HG03520 (cell line): ENCODE data around the gene TMPRSS13.

Experiments used
- ATAC-seq: cut with Tn5 transposase; IDR thresholded peaks from one replicate; pipeline ENCODE4 v1.9.1; 2021; ENCODE audit warnings: mild to moderate bottlenecking, moderate library complexity; ENCODE audit not compliant: unreplicated experiment

Gene TMPRSS13

GRCh38 chr11:117914398-117914761, 14.8 kb downstream of the TMPRSS13 start:
- ATAC-seq: no peak

DNA sequence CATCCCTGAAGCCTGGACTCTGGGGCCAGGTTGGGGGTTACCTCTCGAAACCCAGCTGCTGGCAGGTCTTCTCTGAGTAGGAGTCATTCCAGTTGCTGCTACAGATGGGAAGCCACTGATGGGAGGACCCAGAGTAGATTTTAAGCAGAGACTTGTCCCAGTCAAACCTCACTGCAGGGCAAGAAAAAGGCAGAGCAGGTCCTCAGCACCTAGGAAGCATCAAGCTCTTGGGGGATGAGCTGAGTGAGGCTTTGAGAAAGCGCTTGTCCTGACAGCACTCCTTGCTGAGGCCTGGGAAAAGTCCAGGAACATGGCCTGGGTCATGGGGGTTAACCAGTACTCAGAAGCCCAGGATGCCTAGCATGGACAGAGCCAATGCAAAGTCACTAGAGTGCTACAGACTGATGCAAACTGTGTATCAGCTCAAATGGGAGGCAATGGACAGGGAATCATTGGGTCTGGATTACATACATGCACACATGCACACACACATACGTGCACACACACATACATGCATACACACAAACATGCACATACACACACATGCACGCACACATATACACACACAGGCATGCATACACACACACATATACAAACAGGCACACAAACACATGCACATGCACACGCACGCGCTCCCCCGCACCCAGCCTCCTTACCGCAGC, 15.3 kb downstream of the TMPRSS13 start:
- ATAC-seq: no peak

- no peak for ATAC-seq
Measured at GRCh38 chr11:117912497-117912896, 16.7 kb downstream of the TMPRSS13 start.

DNA sequence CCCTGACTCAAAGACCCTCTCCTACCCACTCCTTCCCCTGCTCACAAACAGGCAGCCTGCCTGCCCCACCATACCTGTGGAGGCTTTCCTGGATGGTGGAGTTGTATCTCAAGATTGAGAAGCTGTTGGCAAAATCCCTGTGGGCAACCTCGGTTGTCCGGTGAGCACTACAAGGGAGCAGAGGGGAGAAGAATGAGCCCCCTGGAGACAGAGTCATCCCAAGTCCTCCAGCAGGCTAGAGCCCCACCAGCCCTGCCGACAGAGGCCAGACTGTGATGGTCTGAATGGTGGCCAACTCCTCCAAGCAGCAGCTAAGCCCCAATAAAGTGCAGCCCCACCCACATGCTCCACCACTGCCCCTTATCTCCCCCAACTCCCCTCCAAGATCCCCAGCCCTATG, 17.5 kb downstream of the TMPRSS13 start:
- ATAC-seq: no peak

- ATAC-seq: no peak
Measured at GRCh38 chr11:117910941-117911655, 18.1 kb downstream of the TMPRSS13 start.

DNA sequence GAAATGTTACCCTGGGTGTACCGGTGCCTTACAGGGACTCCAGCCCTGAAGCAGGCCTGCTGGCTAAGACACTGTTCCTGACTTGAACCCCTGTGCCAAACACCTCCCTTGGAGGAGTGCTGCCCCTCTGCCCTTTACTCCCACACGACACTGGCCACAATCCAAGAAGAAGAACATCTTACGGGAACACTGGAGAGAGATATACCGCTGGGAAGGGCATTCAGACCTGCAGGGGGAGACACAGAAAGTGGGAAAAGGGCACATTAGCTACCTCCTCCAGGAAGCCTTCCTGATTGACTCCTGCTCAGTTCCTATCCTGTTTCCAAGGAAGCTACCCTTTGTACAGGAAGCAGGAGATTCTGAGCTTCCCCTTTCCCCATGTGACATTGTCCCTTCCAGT, 18.7 kb downstream of the TMPRSS13 start:
- ATAC-seq: no peak

- no peak for ATAC-seq
Measured at GRCh38 chr11:117909611-117910382, 19.4 kb downstream of the TMPRSS13 start.

- ATAC-seq: no peak
Measured at GRCh38 chr11:117908959-117909610, 20.1 kb downstream of the TMPRSS13 start.

- ATAC-seq: no peak
Measured at GRCh38 chr11:117908109-117908895, 20.9 kb downstream of the TMPRSS13 start.

- no peak for ATAC-seq
Measured at GRCh38 chr11:117907276-117908108, 21.7 kb downstream of the TMPRSS13 start.

- ATAC-seq: no peak
Measured at GRCh38 chr11:117906710-117907109, 22.5 kb downstream of the TMPRSS13 start.

- ATAC-seq: no peak
Measured at GRCh38 chr11:117906126-117906525, 23.1 kb downstream of the TMPRSS13 start.

DNA sequence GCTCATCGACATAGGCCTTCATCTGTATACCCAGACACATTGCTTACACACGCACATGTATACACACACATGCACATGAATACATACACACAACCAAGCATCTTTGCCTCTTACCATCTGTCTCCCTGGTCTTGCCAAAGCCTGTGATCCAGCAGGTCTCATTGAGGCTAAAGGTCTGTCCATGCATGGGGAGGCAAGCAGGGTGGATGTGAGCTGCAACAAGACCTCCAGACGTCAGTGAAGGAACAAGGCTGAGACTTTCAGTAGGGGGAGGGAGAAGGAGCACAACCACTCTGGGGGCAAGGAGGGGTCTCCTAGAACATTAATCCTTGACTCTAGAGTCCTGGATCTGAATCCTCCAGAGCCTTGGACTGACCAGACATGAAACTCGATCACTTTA, 23.7 kb downstream of the TMPRSS13 start:
- no peak for ATAC-seq

GRCh38 chr11:117903505-117904382, 25.5 kb downstream of the TMPRSS13 start:
- no peak for ATAC-seq

DNA sequence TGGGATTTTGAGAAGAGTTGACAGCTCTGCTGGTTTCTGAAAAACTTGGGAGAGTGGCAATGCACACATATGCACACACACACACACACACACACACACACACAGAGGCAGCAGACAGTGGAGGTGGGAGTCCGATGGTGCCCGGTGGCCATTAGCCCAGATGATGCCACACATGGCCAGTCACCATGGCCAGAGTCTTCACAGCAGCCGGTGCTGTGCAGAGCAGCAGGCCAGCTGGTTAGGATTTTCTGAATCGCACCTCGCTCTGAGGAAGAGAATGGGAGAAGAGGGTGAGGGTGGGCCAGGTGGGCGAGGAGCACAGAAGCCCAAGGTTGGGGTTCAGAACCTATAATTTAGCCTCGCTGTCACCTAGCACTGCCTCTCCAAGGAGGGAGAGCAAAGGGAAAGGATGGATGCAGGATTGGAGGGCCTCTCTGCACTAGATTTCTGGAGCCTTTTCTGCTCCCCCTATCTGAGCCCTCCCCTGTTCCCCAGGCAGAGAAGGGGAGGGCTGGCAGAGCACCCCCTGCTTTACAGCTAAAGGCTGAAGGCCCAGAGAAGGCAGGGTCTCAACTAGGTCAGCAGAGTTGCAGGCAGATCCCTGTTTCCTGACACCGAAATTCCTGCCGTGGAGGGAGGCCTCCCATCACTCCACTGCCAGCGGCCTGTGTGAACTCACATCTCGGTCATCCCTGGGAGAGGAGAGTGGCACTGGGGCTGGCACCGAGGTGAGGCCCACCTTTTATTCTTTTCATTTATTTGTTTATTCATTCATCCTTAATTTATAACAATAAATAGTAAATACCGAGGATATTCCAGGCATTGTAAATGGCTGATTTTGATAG, 27.0 kb downstream of the TMPRSS13 start:
- ATAC-seq: no peak

DNA sequence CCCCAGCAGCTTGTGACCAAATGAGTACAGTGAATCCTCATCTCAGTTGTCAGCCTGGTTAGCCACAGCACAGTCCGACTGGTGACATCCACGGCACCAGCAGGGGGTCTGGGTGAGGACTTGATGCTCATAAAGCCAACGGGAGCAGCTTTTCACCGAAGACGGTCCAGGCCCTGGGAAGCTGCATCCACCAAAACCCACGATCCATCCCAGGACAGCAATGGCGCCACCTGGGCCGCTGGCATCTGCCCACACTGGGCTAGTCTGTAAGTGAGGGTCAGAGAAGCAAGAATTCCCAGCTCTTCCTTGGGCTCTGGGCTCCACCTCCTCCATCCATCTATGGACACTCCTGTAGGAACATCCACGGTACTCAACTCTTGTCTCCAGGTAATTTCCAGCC, 27.6 kb downstream of the TMPRSS13 start:
- ATAC-seq: no peak

DNA sequence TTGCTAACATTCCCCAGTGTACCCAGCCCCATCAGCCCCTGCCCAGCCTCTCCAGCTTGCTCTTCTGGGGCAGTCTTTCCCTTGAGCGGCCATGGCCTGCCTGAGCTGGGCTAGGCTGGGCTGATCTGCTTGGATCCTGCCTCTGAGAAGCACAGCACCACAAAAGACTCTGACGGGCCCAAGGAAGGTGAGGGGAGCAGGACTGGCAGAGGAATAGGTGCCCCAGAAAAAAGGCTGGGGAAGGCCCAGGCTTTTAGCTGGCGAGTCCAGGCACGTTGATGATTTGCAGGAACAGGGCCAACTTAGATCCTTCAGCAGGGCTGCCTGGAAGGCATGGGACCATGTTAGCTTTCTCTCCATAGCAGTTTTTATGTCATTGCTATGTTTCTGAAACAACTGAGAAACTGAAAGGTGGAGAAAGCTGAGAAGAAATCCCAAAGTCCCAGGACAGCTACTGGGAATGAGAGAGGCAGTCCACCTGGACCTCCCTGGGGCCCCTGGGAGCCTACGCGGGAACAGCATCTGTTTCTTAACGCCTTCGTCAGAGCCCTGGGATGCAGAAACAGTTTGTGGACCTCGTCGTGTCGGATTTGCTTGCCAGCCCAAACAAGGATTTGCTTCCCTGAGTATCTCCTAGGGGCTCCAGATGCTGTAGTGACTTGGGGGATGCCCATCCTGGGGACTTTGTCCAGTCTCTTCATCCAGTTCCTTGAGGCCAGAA, 28.3 kb downstream of the TMPRSS13 start:
- no peak for ATAC-seq
